GM18861 (cell line): ENCODE measurements around the gene PRXL2B.
"Not testable (repeated sequence)": the region's sequence is repeated elsewhere in the genome, so short reads cannot be mapped to it uniquely, and the experiment has no call there.

Experiments
- ATAC-seq: cut with Tn5 transposase; IDR thresholded peaks from one replicate; pipeline ENCODE4 v1.9.1; 2021; ENCODE audit not compliant: unreplicated experiment

The PRXL2B gene

DNA sequence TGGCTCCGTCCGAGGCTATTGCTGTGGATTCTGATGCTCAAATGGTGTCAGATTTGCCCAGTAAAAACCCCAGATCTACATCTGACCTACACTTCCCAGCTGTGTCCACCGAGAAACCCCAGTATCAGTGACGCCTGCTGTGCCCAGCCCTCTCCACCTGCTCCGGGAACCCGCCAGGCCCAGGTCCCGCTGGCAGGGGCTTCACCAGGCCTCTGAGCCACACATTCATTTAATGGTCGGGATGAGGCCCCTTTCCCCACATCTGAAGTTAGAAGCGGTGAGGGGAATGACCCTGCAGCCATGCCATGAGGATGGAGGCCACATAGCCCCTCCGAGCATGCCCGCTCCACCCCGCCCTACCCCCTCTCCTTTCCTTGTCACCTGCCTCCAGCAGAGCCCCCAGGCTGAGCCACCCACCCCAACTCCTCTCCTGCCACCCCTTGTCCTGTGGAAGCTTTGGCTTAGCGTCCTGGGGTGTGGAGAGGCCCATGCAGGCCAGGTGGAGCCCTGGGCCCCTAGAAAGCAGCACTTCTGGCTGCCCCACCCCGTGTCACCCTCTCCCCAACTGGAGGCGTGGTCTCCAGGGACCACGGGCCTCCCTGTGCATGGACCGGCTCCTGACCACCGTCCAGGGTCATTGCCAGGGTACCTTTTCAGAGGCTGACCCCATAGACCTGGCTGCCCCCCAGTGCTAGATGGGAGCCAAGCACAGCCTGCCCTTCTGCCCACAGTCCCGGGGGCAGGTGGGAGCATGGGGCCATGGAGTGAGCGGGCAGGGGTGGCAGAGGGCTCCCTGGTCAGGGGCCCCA, 22.4 kb upstream of the PRXL2B start:
- ATAC-seq = no peak

DNA sequence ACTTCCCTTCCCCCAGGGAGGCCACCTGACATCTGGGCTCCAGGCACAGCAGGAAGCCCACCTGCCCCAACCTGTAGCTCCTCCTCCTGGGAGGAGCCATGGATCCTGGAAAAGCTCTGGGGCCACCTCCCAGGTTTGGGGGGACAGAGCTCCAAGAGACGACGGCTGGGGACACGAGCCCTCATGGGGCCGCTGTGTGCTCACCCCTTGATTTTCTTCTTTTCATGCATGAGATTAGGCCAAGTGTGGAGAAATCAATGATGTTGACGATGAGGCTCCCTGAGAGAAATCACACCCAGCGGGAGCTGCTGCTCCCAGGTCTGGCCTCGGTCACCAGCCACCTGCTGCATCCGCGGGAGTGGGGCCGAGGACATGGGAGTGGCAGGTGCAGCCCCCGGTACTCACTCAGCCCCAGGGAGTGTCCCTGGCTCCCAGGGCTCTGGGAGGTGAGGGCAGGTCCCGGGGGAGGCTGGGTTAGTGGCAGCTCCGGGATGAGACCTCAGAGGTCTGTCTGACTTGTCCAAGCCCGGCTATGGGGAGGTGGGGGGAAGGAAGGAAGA, 21.7 kb upstream of the PRXL2B start:
- no peak for ATAC-seq

DNA sequence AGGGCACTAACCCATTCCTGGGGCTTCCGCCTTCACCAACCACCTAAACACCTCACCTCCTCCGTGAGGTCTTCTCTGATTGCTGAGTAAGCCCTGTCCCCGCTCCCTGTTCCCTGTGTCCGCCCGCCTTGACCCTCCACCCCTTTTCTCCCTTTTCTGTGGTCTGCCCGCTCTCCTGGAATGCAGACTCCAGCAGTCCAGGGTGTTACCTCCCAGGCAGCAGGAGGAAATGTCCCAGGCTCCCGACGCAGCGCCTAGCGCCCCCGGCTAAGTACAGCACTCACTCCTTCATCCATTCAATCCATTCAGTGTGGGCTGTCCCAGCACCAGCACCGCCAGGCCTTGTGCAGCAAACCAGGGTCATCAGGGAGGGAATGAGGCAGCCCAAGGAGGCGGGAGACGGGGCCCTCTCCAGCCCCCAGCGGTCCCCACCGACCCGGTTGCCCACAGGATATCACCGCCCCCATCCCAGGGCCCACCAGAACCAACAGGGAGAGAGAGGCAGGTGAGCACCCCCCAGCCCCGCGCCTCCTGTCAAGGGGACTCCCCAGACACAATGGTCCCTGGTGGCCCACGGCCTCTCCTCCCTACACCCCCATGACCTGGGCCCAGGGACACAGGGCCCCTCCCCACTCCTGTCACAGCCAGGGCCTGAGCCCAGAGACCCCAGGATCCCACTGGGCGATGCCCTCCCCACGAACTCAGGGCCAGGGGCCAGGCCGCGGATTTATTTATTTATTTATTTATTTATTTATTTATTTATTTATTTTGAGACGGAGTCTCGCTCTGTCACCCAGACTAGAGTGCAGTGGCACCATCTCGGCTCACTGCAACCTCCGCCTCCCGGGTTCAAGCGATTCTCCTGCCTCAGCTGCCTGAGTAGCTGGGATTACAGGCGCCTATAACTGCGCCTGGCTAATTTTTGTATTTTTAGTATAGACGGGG, 20.2 kb upstream of the PRXL2B start:
- ATAC-seq = no peak

DNA sequence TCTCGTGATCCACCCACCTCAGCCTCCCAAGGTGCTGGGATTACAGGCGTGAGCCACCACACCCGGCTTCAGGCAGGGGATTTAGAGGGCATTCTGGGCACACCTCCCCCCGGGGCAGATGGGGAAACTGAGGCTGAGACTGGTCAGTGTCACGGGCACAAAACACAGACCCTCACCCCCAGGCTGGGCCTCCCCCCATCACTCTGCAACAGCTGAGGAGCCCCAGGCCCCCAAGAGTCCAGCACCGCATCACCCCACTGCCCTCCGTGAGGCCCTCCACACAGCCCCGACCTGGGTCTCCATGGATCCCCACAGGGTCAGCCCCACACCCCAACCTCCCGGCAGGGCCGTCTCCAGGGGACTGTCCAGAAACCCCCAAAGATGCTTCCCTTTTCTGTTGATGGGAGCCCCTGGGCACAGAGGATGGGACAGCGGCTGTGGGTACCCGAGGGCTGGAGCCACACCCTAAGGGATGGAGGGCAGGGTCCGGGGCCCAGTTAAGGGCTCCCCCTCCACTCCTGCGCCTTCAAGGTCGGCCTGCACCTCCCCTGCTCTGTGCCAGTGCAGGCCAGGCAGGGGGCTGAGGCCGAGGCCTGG, 19.4 kb upstream of the PRXL2B start:
- ATAC-seq = no peak

DNA sequence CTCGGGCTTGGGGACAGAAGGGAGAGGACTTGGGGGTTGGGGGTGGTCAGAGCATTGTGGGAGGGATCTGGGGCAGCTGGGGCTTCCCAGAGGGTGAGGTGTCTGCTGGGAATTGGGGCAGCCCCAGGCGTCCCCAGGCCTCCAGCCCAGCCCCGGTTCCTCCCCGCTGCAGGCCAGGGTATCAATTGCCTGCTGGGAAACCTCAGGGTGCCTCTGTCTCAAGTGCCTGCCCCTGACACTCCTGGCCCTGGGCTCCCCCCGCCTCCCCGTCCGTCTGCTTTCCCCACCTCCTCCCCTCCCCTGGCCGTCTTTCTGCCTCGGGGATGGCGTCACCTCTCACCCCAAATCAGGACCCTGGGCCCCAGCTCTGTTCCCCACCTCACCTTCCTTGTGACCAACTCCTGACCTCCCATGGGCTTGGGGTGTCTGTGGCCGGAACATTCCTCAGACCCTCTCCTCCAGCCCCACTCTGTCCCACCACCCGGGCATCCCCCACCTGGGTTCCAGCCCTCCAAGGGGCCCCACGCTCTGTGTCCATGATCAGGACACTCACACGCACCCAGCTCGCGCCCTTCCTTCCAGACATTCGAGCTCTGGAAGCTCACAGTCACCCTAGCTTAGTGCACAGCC, 18.3 kb upstream of the PRXL2B start:
- not testable (repeated sequence) for ATAC-seq

DNA sequence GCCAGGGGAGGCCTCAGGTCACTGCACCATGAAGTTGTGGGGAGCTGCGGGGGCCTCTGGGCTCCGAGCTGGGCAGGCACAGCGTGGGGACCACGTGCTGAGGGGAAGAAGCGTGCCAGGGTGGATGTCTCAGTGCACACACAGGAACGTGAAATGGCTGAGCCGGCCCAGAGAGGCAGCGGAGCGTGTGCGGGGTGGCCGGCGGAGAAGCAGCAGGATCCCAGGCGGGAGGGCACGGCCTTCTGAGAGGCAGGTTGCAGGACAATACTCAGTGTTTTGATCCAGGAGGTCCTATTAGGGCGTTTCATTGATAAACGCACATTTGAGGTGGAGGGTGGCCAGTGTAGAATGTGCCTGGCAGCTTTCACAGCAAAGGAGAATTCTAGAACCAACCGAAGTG, 17.5 kb upstream of the PRXL2B start:
- ATAC-seq = no peak

DNA sequence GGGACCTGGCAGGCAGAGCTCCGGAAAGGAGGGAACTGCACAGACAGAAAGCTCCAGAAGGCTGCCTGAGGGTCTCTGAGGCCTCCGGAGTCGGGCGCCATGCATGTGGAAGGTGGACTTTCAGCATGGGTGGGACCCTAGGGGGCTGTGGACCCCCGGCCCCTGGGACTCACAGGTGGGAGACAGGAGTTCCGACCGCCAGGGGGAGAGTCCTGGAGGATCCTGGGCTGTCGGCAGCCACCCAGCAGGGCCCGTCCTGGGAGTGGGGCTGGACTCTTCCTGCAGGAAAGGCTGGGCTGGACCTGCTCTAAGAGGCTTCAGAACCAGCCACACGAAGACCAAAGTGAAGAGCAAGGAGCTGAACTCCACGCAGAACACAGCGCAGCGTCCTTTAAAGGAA, 16.9 kb upstream of the PRXL2B start:
- not testable (repeated sequence) for ATAC-seq

DNA sequence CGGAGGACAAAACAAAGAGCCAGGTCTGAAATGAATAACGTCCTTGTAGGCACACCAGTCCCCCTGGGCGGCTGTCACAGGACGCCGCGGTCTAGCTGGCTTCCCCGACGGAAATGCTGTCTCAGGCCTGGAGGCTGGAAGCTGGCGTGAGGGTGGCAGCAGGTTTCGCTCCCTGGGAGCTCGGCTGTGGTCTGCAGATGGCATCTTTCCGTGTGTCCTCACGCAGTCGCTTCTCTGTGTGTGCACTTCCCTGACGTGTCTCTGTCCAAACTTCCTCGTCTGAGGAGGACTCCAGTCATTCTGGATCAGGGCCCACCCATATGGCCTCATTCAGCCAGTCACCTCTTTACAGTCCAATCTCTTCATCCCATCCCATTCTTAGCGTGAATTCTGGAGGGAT, 16.2 kb upstream of the PRXL2B start:
- no peak for ATAC-seq

DNA sequence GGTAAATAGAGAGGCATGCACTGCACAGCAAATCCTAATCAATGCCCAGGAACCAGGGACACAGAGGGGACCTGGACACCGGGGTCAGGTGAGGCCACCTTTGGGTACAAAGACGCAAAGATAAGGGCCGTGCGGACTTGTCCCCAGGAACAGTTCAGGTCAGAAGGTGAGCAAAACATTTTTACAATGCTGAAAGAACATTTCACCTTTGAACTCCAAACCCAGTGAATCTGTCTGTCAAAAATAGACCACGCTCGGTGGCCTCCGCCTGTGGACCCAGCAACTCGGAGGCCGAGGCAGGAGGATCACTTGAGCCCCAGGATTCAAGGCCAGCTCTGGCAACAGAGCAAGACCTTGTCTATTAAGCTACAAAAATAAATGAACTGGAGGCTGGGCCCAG, 15.2 kb upstream of the PRXL2B start:
- no peak for ATAC-seq

DNA sequence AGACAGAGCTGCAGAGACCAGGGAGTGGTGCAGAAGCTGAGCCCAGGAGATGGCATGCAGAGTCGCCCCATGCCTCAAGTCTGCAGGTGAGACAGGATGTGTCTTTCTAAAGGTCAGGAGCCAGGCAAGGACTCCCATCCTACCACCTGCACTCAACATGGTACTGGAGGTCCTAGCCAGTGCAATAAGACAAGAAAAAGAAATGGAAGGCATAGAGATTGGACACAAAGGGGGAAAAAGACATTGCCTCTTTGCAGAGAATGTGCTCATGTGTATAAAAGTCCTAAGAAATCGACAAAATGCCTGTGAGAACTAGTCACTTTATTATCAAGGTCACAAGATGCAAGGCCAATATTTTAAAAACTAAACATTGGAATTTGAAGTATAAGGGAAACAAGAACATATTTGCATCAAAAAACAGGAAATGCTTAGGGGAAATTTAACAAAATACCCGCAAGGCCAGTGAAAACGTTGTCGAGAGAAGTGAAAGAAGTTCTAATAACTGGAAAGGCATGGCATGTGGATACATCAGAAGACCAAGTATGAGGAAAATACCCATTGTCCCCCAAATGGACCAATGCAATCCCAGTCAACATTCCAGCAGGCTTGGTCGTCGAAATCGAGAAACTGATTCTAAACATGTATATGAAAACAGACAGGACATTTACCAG, 13.2 kb upstream of the PRXL2B start:
- ATAC-seq = no peak

DNA sequence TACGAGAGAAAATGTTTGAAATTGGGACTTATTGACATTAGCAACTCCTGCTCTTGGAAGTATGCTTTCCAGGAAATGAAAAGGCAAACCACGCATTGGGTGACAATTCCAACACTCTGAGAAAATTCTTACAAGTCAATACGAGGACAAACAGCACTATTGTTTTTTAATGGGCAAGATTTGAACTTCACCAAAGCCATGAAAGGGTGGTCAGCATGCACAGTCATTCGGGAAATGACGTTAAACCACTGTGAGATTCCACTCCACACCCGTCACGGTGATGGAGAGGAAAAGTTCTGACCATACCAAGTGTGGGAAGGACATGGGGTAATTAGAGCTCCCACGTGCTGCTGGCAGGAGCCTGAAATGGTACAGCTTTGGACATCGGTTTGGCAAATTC, 12.2 kb upstream of the PRXL2B start:
- no peak for ATAC-seq

DNA sequence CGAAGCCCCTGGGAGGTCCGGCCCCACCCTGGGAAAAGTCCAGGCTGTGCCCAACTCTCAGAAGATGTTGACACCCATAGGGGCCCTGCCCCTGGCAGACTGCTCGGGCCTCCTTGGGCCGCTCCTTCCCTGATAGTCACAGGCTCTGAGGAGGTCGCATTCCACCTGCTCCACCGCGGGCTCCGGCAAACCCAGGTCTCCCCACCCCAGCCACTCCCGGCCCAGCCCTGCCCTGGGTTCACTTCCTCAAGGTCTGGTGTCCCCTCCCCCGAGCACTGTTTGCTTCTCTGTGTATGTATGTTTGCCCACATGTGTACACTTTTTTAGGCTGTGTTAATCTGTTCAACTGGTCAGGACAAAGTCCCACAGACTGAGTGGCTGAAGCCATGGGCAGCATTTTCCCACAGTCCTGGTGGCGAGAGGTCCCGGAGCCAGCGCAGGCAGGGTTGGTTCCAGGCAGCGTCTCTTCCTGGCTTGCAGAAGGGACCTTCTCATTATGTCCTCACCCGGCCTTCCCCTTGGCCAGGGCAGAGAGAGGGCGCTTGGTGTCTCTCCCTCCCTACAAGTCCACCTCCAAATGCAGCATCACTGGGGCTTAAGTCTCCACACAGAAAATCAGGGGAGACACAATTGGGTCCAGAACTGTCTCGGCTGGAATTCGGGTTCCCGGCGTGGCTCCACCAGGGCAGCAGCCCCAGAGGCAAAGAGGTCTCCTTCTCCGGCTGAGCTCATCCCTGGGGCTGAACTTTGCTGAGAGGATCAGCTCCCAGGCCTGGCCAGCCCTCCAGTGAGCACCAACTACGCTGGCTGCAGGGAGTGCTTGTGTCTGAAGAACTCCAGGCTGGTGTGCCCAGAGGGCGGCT, 10.5 kb upstream of the PRXL2B start:
- ATAC-seq = no peak

DNA sequence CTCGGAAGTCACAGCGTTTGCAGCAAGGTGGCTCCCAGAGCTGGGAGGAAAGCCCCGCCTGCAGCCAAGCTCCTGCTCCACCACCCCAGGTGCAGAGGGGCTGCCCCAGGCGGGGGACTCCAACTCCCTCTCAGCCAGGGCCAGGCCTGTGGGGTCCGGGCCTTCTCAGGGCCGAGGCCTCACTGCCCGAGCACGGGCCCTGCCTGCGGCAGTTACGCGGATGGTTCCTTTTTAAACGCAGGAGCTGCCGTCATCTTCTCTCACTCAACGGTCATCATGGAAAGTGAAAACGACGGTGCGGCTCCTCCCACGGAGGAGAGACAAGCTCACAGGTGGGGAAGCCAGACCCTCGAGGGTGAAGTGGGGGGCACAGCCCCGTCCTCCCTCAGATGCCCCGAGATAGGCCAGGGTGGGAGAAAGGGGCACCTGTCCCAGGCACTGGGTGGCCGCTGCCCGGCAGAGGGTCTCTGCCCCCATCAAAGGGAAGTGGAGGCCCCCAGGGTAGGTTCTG, 9.0 kb upstream of the PRXL2B start:
- ATAC-seq = peak; percentile 39

DNA sequence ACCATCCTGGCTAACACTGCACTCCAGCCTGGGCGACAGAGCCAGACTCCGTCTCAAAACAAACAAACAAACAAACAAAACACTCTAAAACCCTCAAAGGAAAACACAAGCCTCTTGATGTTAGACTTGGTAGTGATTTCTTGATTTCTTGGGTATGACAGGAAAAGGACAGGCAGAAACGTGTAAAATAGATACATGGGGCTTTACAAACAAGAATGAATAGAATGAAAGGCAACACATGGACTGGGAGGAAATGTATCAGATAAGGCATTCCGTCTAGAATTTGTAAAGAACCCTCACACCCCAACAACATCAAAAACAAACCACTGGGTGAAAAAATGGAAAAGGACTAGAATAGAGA, 7.8 kb upstream of the PRXL2B start:
- ATAC-seq = no peak

DNA sequence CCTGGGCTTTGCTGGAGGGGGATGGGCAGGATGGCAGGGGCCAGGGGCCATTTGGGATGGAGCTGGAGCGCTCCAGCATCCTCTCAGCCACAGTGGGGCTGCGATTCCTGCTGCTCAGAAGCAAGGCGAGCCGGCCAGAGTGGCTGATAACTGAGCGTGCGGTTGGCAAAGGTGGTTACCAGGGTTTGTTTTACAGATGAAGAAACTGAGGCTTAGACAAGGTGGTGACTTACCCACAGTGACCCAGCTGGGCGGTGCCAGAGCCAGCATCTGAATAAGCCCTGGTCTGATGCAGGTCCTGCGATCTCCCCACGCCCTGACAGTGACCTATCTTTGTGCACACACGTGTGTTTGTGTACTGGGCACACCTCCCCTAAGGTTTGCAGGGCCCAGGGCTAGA, 5.9 kb upstream of the PRXL2B start:
- no peak for ATAC-seq

DNA sequence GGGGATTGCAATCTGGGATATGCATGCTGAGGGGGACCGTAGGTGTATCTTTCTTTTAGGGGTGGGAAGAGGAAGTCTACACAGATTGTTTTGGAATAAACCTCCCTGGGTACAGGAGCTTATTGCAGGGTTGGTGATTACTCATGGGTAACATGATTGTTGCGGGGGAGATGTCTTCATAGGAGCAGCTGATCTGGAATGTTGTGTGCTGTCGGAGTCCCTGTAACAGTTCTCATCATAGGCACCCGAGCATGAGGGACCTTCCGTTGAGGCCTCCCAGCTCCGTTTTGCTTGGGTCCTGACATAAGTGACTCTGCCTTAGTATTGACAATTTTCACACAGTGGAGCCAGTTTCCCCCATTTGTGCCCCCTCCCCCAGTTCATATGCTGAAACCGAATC, 4.2 kb upstream of the PRXL2B start:
- no peak for ATAC-seq

DNA sequence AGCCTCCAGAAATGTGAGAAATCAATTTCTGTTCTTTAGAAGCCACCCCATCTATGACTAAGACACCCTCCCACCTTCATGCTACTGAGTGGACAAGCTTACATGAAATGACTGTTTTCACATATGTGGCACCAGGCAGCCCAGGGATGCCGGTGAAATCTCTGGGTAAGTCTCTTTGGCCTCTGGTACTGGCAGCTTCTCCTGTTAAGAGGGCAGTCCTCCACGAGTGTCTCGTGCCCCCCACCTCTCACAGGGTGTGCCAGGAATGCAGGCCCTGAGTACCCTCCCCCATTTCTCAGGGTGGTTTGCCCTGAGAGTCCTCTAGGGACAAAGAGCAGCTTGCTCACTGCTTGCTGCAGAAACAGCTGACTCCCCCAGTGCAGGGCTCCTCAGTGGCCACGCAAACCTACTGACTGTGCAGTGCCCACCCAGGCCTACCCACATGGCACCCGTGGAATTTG, 3.2 kb upstream of the PRXL2B start:
- no peak for ATAC-seq

DNA sequence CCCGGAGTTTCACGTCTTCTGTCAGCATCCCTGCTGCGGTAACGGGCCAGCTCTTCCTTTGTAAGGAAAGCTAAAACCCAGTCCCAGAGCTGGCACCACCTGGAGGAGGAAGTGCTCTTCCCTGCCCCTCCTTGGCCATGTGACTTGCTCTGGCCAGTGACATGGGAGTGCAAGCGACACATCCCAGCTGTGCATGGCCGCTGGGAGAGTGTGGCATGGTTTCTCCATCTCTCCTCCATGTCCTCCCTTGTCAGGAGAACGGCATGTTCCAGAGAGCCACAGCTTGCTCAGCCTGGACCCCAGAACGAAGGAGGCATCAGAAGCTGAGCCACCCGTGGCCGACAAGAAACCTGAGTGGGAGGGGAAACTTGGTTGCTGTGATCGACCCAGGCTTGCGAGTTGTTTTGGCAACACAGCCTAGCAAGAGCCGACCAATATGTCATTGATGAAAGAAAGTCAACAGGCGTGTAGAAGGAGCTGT, 2.7 kb upstream of the PRXL2B start:
- no peak for ATAC-seq

DNA sequence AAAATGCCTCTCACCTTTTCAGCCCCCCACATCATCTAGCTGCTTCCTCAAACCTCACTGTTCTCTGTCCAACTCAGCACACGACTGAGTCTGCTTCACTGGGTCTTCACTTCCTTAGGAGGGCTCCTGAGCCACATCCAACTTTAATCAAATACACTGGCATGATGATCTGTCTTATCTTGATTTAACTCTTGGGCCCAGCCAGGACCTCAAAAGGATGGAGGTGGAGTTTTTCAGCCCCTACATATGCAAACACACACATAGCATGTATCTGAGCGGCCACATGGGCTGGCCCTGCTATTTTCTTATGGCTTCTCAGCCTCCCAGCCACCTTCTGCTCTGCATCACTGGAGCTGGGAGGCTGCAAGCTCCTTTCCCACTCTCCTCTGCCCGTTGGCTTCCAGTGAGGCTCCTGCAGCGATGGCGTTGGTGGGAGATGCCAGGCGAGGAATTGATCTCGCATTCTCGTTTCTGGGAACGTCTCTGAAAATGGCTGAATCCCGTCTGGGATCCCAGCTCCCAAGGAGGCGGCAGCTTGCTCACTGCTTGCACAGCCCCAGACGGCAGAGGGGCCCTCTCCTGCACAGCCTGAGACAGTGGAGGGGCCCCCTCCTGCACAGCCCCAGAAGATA, 1.8 kb upstream of the PRXL2B start:
- ATAC-seq = no peak
